WTC11 (cell line): ENCODE measurements around the gene CNTNAP1. TPM values are rescaled to one million over a fixed set of nuclear protein-coding genes. Genes with fewer than 3 reads are reported as not detected.

Experiments
- ATAC-seq: fragments of 200-7000 bp; cut with Tn5 transposase; 2 replicates; pipeline ENCODE4 v1.10.0; 2021; ENCODE audit warnings: mild to moderate bottlenecking, moderate library complexity
- CTCF ChIA-PET: fragments of 300-600 bp; sonication (Branson Sonifier 250); formaldehyde crosslinking; loops from one replicate; lab custom pipeline; 2021; ENCODE audit warnings: antibody characterized with exemption; lab: Charles Lee
- POLR2A ChIA-PET: fragments of 350-600 bp; sonication (Branson Sonifier 250); formaldehyde crosslinking; loops from one replicate; lab custom pipeline; 2021; ENCODE audit warnings: antibody characterized with exemption; lab: Charles Lee
- DNase-seq: peaks from one replicate; pipeline ENCODE4 v3.0.0; 2021; ENCODE audit warnings: low spot score
- H3K27ac Mint-ChIP-seq: 2 replicates; pipeline ENCODE4 v1.8.0; 2021; ENCODE audit warnings: mixed read lengths
- H3K27me3 Mint-ChIP-seq: 2 replicates; pipeline ENCODE4 v1.8.0; 2021; ENCODE audit warnings: low read depth, mild to moderate bottlenecking, moderate library complexity, mixed read lengths
- H3K36me3 Mint-ChIP-seq: 2 replicates; pipeline ENCODE4 v1.8.0; 2021; ENCODE audit warnings: mixed read lengths
- H3K4me1 Mint-ChIP-seq: 2 replicates; pipeline ENCODE4 v1.8.0; 2022; ENCODE audit warnings: mixed read lengths
- H3K4me3 Mint-ChIP-seq: 2 replicates; pipeline ENCODE4 v1.8.0; 2021; ENCODE audit warnings: mild to moderate bottlenecking, moderate library complexity, mixed read lengths
- H3K9me3 Mint-ChIP-seq: 2 replicates; pipeline ENCODE4 v1.8.0; 2021; ENCODE audit warnings: mixed read lengths
- AFF4 ChIP-seq: sonication (generic); formaldehyde crosslinking; IDR thresholded peaks from 2 replicates; pipeline ENCODE4 v1.8.1; 2023; ENCODE audit warnings: mild to moderate bottlenecking, missing genetic modification reagents, borderline replicate concordance
- ATF2 ChIP-seq: sonication (generic); formaldehyde crosslinking; IDR thresholded peaks from 2 replicates; pipeline ENCODE4 v1.8.1; 2022; ENCODE audit warnings: low read depth, missing genetic modification reagents, borderline replicate concordance
- ESRRA ChIP-seq: sonication (generic); formaldehyde crosslinking; IDR thresholded peaks from 2 replicates; pipeline ENCODE4 v1.8.1; 2022; ENCODE audit warnings: mild to moderate bottlenecking, missing genetic modification reagents, borderline replicate concordance
- FOXJ3 ChIP-seq: sonication (generic); formaldehyde crosslinking; IDR thresholded peaks from 2 replicates; pipeline ENCODE4 v1.9.0; 2021; ENCODE audit warnings: missing genetic modification reagents, mild to moderate bottlenecking, borderline replicate concordance
- FOXP4 ChIP-seq: sonication (generic); formaldehyde crosslinking; IDR thresholded peaks from 2 replicates; pipeline ENCODE4 v1.8.0; 2022; ENCODE audit warnings: mild to moderate bottlenecking, missing genetic modification reagents
- JAZF1 ChIP-seq: fragments of 250-450 bp; sonication (Bioruptor Pico); IDR thresholded peaks from 2 replicates; pipeline ENCODE4 v1.9.0; 2021; ENCODE audit warnings: moderate library complexity, mild to moderate bottlenecking, inconsistent platforms
- JUN ChIP-seq: sonication (generic); formaldehyde crosslinking; IDR thresholded peaks from 2 replicates; pipeline ENCODE4 v1.8.0; 2023; ENCODE audit warnings: mild to moderate bottlenecking, missing genetic modification reagents
- NFATC4 ChIP-seq: fragments of 250-450 bp; sonication (Bioruptor Pico); IDR thresholded peaks from 2 replicates; pipeline ENCODE4 v1.9.0; 2021; ENCODE audit warnings: mild to moderate bottlenecking
- NR1H2 ChIP-seq: sonication (generic); formaldehyde crosslinking; IDR thresholded peaks from 2 replicates; pipeline ENCODE4 v1.9.0; 2021; ENCODE audit warnings: mild to moderate bottlenecking, moderate library complexity, missing genetic modification reagents
- NR3C1 ChIP-seq: sonication (generic); formaldehyde crosslinking; conservative IDR thresholded peaks from 2 replicates; pipeline ENCODE4 v1.8.1; 2023; ENCODE audit warnings: low read depth, mild to moderate bottlenecking, missing genetic modification reagents
- PRRX2 ChIP-seq: fragments of 250-450 bp; sonication (Bioruptor Pico); IDR thresholded peaks from 2 replicates; pipeline ENCODE4 v1.8.0; 2021; ENCODE audit warnings: mild to moderate bottlenecking
- SOX15 ChIP-seq: fragments of 250-450 bp; sonication (Bioruptor Pico); IDR thresholded peaks from 2 replicates; pipeline ENCODE4 v1.9.0; 2021; ENCODE audit warnings: mild to moderate bottlenecking
- TEAD1 ChIP-seq: sonication (generic); formaldehyde crosslinking; IDR thresholded peaks from 2 replicates; pipeline ENCODE4 v1.8.0; 2022; ENCODE audit warnings: mild to moderate bottlenecking, missing genetic modification reagents
- TP53 ChIP-seq: sonication (generic); formaldehyde crosslinking; IDR thresholded peaks from 2 replicates; pipeline ENCODE4 v1.8.1; 2023; ENCODE audit warnings: mild to moderate bottlenecking, missing genetic modification reagents
- ZBTB43 ChIP-seq: sonication (generic); formaldehyde crosslinking; IDR thresholded peaks from 2 replicates; pipeline ENCODE4 v1.8.1; 2023; ENCODE audit warnings: mild to moderate bottlenecking, missing genetic modification reagents
- ZNF423 ChIP-seq: fragments of 250-450 bp; sonication (Bioruptor Pico); IDR thresholded peaks from 2 replicates; pipeline ENCODE4 v2.1.2; 2022; ENCODE audit warnings: mild to moderate bottlenecking, moderate library complexity
- total RNA-seq: library from RNA; stranded (reverse); gene quantifications from 3 replicates; pipeline ENCODE4 v1.2.3, GENCODE V29; 2021

Gene CNTNAP1
- total RNA-seq, 1 experiment from 2014 or later, result 12.1 TPM

- CTCF ChIA-PET, result interaction anchor here (1.1 to 2.0 kb wide), 3 partner anchors 23 to 119 kb away, joined by 3 to 4 read pairs (median 4); no protein-coding TSS in a partner anchor
- peaks cover 2% of the 10 kb centered on the region; the same call in 1 of the 2 replicates for H3K4me1 Mint-ChIP-seq
- no peaks in the 10 kb centered on the region for H3K9me3 Mint-ChIP-seq
- H3K4me3 Mint-ChIP-seq, result no peak overlapping the region
- TF ChIP-seq AFF4 (CRISPR knock-in tag), result no peak
- no peak for TF ChIP-seq NR3C1 (CRISPR knock-in tag)
- no peak for TF ChIP-seq ZNF423 (CRISPR knock-in tag)
- no peak for TF ChIP-seq JUN (CRISPR knock-in tag)
- no peak for TF ChIP-seq ZBTB43 (CRISPR knock-in tag)
- no peak for TF ChIP-seq PRRX2 (CRISPR knock-in tag)
- TF ChIP-seq JAZF1 (CRISPR knock-in tag), result no peak
- TF ChIP-seq ATF2 (CRISPR knock-in tag), result no peak
- no peak for TF ChIP-seq SOX15
- no peak for TF ChIP-seq FOXP4
- TF ChIP-seq TEAD1 (CRISPR knock-in tag), result no peak
- no peak for TF ChIP-seq FOXJ3 (CRISPR knock-in tag)
- no peak for TF ChIP-seq NFATC4 (CRISPR knock-in tag)
- TF ChIP-seq TP53, result no peak
- no peak for TF ChIP-seq NR1H2 (CRISPR knock-in tag)
- TF ChIP-seq ESRRA (CRISPR knock-in tag), result no peak
- TF ChIP-seq, all 79 proteins: peak for 0
- Mint-ChIP-seq H3K27me3 (no peaks in the 10 kb centered on the region), H3K36me3 (peaks cover 8% of the 10 kb centered on the region), H3K27ac (no peak overlapping the region)
- ATAC-seq, result no peak
- POLR2A ChIA-PET, result no interaction called here
- DNase-seq, result no peak
Measured at GRCh38 chr17:42697108-42697811, 14.9 kb downstream of the CNTNAP1 start.
